GM21526 (cell line): ENCODE data around the gene R3HCC1L.
"Not testable (repeated sequence)": the region's sequence is repeated elsewhere in the genome, so short reads cannot be mapped to it uniquely, and the experiment has no call there.

Experiments used
- ATAC-seq: cut with Tn5 transposase; IDR thresholded peaks from one replicate; pipeline ENCODE4 v1.9.1; 2021; ENCODE audit warnings: moderate library complexity; ENCODE audit not compliant: unreplicated experiment, low FRiP score

The R3HCC1L gene

GRCh38 chr10:98128802-98129201 is 5.7 kb upstream of the R3HCC1L start:
- ATAC-seq: no peak

GRCh38 chr10:98131619-98132018 is 2.8 kb upstream of the R3HCC1L start:
- ATAC-seq: no peak

- not testable (repeated sequence) for ATAC-seq
Observed at GRCh38 chr10:98133075-98133752, 1.2 kb upstream of the R3HCC1L start.

- ATAC-seq: peak; percentile 1
Observed at GRCh38 chr10:98134117-98134430, 383 bp upstream of the R3HCC1L start.

- ATAC-seq: peak; percentile 4
Observed at GRCh38 chr10:98135222-98135899, 904 bp downstream of the R3HCC1L start.

GRCh38 chr10:98136775-98137174 is 2.3 kb downstream of the R3HCC1L start:
- not testable (repeated sequence) for ATAC-seq

- ATAC-seq: no peak
Observed at GRCh38 chr10:98138031-98138430, 3.6 kb downstream of the R3HCC1L start.

- no peak for ATAC-seq
Observed at GRCh38 chr10:98139431-98139830, 5.0 kb downstream of the R3HCC1L start.

- no peak for ATAC-seq
Observed at GRCh38 chr10:98141484-98142073, 7.1 kb downstream of the R3HCC1L start.

- ATAC-seq: no peak
Observed at GRCh38 chr10:98144985-98145384, 10.5 kb downstream of the R3HCC1L start.

GRCh38 chr10:98149858-98150257 is 15.4 kb downstream of the R3HCC1L start:
- no peak for ATAC-seq

- no peak for ATAC-seq
Observed at GRCh38 chr10:98150544-98150943, 16.1 kb downstream of the R3HCC1L start.

GRCh38 chr10:98152778-98153177 is 18.3 kb downstream of the R3HCC1L start:
- ATAC-seq: not testable (repeated sequence)

- ATAC-seq: not testable (repeated sequence)
Observed at GRCh38 chr10:98153213-98153958, 18.9 kb downstream of the R3HCC1L start.

- ATAC-seq: no peak
Observed at GRCh38 chr10:98154076-98154475, 19.6 kb downstream of the R3HCC1L start.

GRCh38 chr10:98158576-98158975 is 24.1 kb downstream of the R3HCC1L start:
- ATAC-seq: no peak

GRCh38 chr10:98163941-98164340 is 29.5 kb downstream of the R3HCC1L start:
- no peak for ATAC-seq

GRCh38 chr10:98167191-98167590 is 32.7 kb downstream of the R3HCC1L start:
- ATAC-seq: no peak

- no peak for ATAC-seq
Observed at GRCh38 chr10:98168147-98168546, 33.7 kb downstream of the R3HCC1L start.

GRCh38 chr10:98168766-98169165 is 34.3 kb downstream of the R3HCC1L start:
- no peak for ATAC-seq

GRCh38 chr10:98169379-98169778 is 34.9 kb downstream of the R3HCC1L start:
- ATAC-seq: no peak
